Measurements from ENCODE around the gene PIK3R6. TPM values are rescaled to one million over a fixed set of nuclear protein-coding genes. Genes with fewer than 3 reads are reported as not detected.

The PIK3R6 gene
- total RNA-seq, 6 experiments from 2014 or later: 0.18 to 0.62 (median 0.25) TPM; not detected in 1

DNA sequence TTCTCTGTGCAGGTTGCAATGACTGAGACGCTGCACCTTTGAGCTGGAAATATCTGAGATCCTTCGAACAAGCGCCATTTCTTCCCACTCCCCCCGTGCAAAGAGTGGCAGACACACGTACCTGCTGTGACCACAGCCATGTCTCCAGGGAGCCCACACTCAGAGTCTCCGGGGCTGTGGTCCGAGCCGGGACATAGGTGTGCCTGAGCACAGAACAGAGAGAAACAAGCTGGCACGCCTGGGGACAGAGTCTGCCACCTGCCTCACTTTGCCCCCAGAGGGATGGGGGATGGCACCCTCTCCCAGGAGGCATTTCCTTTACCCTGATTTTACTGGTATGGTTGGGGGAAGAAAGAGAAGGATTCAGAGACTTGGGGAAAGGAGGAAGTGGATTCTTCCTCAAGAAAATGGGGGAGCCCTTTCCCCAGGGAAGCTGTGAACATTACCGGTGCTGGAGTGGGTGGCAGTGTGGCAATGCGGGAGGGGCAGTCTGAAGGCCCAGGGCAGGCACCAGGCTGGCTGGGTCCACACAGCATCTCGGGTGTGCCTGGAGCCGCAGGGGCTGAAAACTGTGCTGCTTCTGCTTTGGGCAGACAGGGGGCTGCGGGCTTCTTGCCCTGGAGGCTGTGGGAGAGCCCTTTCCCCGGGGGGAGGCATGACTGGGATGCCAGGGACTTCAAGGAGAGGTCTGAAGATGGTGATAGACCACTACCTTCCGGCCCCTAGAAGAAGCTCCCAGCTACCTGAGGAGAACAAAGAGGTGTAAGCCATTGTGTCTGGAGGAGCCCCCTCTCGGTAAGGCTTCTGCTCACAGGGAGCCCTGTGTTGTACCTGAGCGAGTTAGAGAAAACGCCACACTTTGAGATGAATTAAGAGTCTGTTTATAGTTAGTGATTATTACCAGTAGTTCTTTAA is 6.6 kb upstream of the PIK3R6 start:
- 31% methylated on average over 7 of the region's 19 CpGs for WGBS (ENCODE audit: insufficient coverage, low coverage, low lambda C conversion rate, missing lambda C conversion rate)
- ATAC-seq (no peak), DNase-seq (no peak)
- Histone ChIP-seq H3K27ac (no peak overlapping the region), H3K4me3 (no peak overlapping the region), H3K9me3 (no peaks in the 10 kb centered on the region), H3K36me3 (no peaks in the 10 kb centered on the region), H3K27me3 (no peaks in the 10 kb centered on the region), H3K4me1 (no peaks in the 10 kb centered on the region)
- TF ChIP-seq POLR2A (IDR thresholded peaks at IDR 0.05): no peak
- TF ChIP-seq, protein P1, sequence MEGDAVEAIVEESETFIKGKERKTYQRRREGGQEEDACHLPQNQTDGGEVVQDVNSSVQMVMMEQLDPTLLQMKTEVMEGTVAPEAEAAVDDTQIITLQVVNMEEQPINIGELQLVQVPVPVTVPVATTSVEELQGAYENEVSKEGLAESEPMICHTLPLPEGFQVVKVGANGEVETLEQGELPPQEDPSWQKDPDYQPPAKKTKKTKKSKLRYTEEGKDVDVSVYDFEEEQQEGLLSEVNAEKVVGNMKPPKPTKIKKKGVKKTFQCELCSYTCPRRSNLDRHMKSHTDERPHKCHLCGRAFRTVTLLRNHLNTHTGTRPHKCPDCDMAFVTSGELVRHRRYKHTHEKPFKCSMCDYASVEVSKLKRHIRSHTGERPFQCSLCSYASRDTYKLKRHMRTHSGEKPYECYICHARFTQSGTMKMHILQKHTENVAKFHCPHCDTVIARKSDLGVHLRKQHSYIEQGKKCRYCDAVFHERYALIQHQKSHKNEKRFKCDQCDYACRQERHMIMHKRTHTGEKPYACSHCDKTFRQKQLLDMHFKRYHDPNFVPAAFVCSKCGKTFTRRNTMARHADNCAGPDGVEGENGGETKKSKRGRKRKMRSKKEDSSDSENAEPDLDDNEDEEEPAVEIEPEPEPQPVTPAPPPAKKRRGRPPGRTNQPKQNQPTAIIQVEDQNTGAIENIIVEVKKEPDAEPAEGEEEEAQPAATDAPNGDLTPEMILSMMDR (IDR thresholded peaks at IDR 0.05): no peak
- intact Hi-C loops (cut with DNase I): no loop called here

DNA sequence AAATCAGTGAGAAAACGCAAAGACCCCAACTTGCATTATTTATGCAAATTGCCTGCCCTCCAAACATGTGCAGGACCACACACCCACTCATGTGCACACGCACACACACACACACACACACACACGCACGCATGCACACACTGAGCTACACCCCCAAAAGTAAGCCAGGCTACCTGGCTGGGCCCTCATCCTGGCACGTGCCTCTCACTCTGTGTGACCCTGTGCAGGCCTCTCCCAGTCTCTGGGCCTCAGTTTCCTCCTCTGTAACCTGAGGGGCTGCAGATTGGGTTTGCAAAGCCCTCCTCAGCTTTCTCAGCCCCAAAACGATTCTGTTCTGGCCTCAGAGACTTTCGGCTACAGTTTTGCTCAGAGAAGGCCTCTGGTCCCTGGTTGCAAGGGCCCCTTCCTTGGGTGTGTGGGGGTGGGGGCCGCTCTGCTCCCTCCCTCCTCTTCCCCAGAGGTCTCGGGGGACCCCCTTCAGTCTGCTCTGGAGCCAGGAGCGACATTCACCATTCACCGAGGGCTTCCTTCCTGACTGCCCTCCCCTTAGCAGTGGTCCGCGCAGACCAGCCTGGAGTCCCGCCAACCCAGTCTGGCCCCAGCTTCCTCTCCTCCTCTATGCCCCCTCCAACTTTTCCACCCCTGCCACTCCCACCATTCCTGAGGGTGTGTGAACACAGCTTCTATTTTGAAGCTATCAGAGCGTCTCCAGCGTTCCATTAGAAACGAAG is 5.4 kb upstream of the PIK3R6 start:
- no peak for DNase-seq
- Histone ChIP-seq H3K27me3 (no peaks in the 10 kb centered on the region), H3K9me3 (no peaks in the 10 kb centered on the region), H3K4me1 (no peaks in the 10 kb centered on the region), H3K27ac (no peak overlapping the region), H3K4me3 (no peak overlapping the region), H3K36me3 (no peaks in the 10 kb centered on the region)
- ATAC-seq: no peak
- intact Hi-C loops (cut with DNase I): no loop called here
- WGBS (ENCODE audit: insufficient coverage, low coverage, low lambda C conversion rate, missing lambda C conversion rate): 58% methylated on average over 13 of the region's 17 CpGs
- no peak for TF ChIP-seq POLR2A (IDR thresholded peaks at IDR 0.05)
- TF ChIP-seq, protein P1 (IDR thresholded peaks at IDR 0.05): no peak

DNA sequence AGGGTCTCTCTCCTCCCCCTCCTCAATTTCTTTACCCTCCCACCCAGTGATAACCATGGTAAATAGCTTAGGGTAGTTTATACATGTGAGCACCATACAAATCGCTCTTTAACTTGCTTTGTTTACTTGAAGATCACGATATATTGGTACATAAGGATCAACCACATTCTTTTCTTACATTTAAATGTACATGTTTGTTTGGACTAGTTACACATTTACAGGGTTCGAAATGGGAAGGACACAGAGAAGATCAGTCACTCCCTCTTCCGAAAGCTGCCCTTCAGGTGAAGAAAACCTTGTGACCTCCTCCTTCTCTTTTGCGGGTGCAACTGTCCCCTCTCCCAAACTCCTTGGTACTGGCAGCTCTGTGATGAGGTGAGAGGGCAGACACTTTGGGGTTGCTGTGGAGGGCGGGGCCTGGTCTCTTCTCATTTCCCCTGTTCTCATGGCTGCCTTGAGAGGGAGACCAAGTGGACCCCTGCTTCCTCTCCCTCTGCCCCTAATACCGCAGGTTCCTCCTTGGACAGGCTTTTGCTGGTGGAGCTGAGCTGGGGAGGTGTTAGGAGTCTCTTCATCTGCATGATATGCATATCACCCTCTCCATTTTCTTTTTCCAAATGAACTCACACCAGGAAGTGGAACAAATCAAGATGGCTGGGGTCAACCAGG is 4.7 kb upstream of the PIK3R6 start:
- Histone ChIP-seq H3K27me3 (no peaks in the 10 kb centered on the region), H3K9me3 (no peaks in the 10 kb centered on the region), H3K4me3 (no peak overlapping the region), H3K27ac (no peak overlapping the region), H3K36me3 (no peaks in the 10 kb centered on the region), H3K4me1 (no peaks in the 10 kb centered on the region)
- 30% methylated on average over 5 of the region's 7 CpGs for WGBS (ENCODE audit: insufficient coverage, low coverage, low lambda C conversion rate, missing lambda C conversion rate)
- DNase-seq (no peak), ATAC-seq (no peak)
- intact Hi-C loops (cut with DNase I): no loop called here
- no peak for TF ChIP-seq POLR2A (IDR thresholded peaks at IDR 0.05)
- TF ChIP-seq, protein P1 (IDR thresholded peaks at IDR 0.05): no peak

DNA sequence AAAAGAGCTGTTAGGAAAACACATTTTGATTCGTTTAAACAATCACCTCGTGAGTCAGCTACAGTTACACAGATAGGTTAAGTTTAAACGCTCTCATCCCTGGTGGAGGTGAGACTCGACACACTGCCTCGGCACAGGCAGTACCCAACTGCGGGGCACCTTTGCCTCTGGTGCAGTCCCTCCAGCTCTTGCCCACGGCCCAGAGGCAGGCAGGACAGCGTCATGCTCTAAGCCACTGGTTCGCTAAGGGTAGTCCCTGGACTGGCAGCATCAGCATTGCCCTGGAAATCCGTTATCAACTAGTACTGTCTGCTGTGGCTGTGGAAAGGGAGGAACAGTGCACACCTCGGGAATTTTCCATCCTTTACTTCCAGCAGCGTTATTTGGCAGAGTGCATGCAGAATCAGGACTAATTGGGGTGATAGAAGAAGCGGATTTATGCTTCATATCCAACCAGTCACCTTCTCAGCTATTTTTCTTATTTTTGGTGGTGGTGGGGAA is 3.7 kb upstream of the PIK3R6 start:
- Histone ChIP-seq H3K4me3 (no peak overlapping the region), H3K27me3 (no peaks in the 10 kb centered on the region), H3K27ac (no peak overlapping the region), H3K36me3 (no peaks in the 10 kb centered on the region), H3K4me1 (no peaks in the 10 kb centered on the region), H3K9me3 (no peaks in the 10 kb centered on the region)
- no peak for DNase-seq
- TF ChIP-seq POLR2A (IDR thresholded peaks at IDR 0.05): no peak
- TF ChIP-seq, protein P1 (IDR thresholded peaks at IDR 0.05): no peak
- 73% methylated on average over 13 of the region's 13 CpGs for WGBS (ENCODE audit: insufficient coverage, low coverage, low lambda C conversion rate, missing lambda C conversion rate)
- intact Hi-C loops (cut with DNase I): no loop called here
- ATAC-seq: no peak
